Heart right ventricle (tissue), 16 donors: Measurements from ENCODE around the gene NTRK1. TPM values are rescaled to one million over a fixed set of nuclear protein-coding genes. Genes with fewer than 3 reads are reported as not detected.
A peak's percentile ranks its signal among the peaks of the same experiment; 100 is the strongest.

Experiments used
- ATAC-seq, 8 donors: fragments of 200-7000 bp; cut with Tn5 transposase; one replicate each; pipeline ENCODE4 v1.9.1; 2020; ENCODE audit warnings: mild to moderate bottlenecking in 8 of 8, moderate library complexity in 8 of 8, moderate number of reproducible peaks in 1 of 8
- DNase-seq, 2 donors: peaks; one replicate each; pipeline ENCODE4 v3.0.0-alpha.2; 2020
- H3K27ac ChIP-seq, 10 donors: fragments of 200-600 bp; sonication (generic) in 2 of 10; one replicate each; pipeline versions ENCODE4 v1.5.0 to v1.8.0; 2020 to 2022; ENCODE audit warnings: mild to moderate bottlenecking in 3 of 10
- H3K27me3 ChIP-seq, 7 donors: fragments of 200-600 bp; one replicate each; pipeline ENCODE4 v1.8.0; 2021 to 2022; ENCODE audit warnings: mild to moderate bottlenecking in 2 of 7
- H3K36me3 ChIP-seq, 9 donors: fragments of 200-600 bp; sonication (generic) in 1 of 9; one replicate each; pipeline versions ENCODE4 v1.5.0 to v1.8.0; 2020 to 2022; ENCODE audit warnings: mild to moderate bottlenecking in 2 of 9
- H3K4me1 ChIP-seq, 9 donors: fragments of 200-600 bp; sonication (generic) in 1 of 9; one replicate each; pipeline versions ENCODE4 v1.5.0 to v1.8.0; 2020 to 2022; ENCODE audit warnings: mild to moderate bottlenecking in 4 of 9
- H3K4me3 ChIP-seq, 10 donors: fragments of 200-600 bp; sonication (generic) in 2 of 10; one replicate each; pipeline versions ENCODE4 v1.5.0 to v1.8.0; 2020 to 2022; ENCODE audit warnings: mild to moderate bottlenecking in 7 of 10, moderate library complexity in 2 of 10
- H3K9me3 ChIP-seq, 11 donors: fragments of 200-600 bp in 10 of 11; sonication (generic) in 2 of 11; one replicate each; pipeline versions ENCODE4 v1.5.0 to v1.8.0; 2013 to 2022; ENCODE audit warnings: mild to moderate bottlenecking in 2 of 11, control low read depth in 1 of 11, moderate library complexity in 1 of 11
- CTCF ChIP-seq, 9 donors: fragments of 200-600 bp; sonication (generic) in 2 of 9; IDR thresholded peaks; one replicate each; pipeline versions ENCODE4 v1.5.0 to v1.8.0; 2021 to 2022; ENCODE audit warnings: antibody characterized with exemption in 9 of 9, mild to moderate bottlenecking in 5 of 9, moderate library complexity in 1 of 9
- WGBS, 2 donors: extraction: QIAGEN DNeasy Blood & Tissue Kit; methylation state at CpG; one replicate each; pipeline ENCODE4 v1.1.7; 2013; ENCODE audit warnings: inconsistent platforms in 1 of 2; 5-methylcytosine and 5-hydroxymethylcytosine counted together
- intact Hi-C, 10 donors: fragments of 100-400 bp; cut with DNase I; formaldehyde crosslinking; loops; one replicate each; pipeline versions ENCODE4 v1.11.1 to v1.14.2; 2022
- polyA plus RNA-seq, 2 donors: library from polyadenylated mRNA; stranded (reverse); fragments of 200-250 nt; gene quantifications; one replicate each; pipeline ENCODE4 v1.2.3, GENCODE V29; 2013
- total RNA-seq, 10 donors: library from RNA; stranded (reverse); fragmentation: NEBNext Ultra II Directional in 3 of 10; extraction: Animal tissue kit (Norgen Biotek cat#: 25700) in 3 of 10; gene quantifications; one replicate each; pipeline versions ENCODE4 v1.2.1 to v1.2.4, GENCODE V29; 2021 to 2023
- donor health status: Arrhythmogenic right ventricular cardiomyopathy.
- donor health status: ischemic (EF 13 %, LVEDD 7.1; RV severe dilation, severe dysfunction).
- donor health status: healthy with polysubstance abuse.
- donor health status: DM: no; HTN: yes; CAD: no.
- donor health status: DM: no; HTN: no; CAD: no.
- donor health status: ischemic (EF 25% LVEDD 6.9; RV normal size, moderate dysfunction).
- donor health status: ischemic (EF 25% LVEDD 5.7; RV mildly dilated, moderate dysfunction).
- donor health status: healthy.
- donor health status: DM: yes; HTN: yes; CAD: no.
- donor health status: Ischemic cardiomyopathy.
- donor health status: ischemic (EF 35%, LVEDD 5.7; RV mildly dilated, moderate dysfunction).
- donor health status: nonischemic (EF 11% LVEDD 7.7; RV severe dilation, severe dysfunction).
- donor health status: DM: yes; HTN: yes; CAD: no.
- donor health status: PGD.
- donor health status: ischemic (EF 29% LVEDD 5.4; RV normal size, mild dysfunction).
- donor health status: nonischemic (EF 23%, LVEDD 6.1; RV moderate dilation, normal function).

NTRK1 gene
- total and polyA plus RNA-seq, 12 donors: 0.15 to 3.7 (median 0.69) TPM

GRCh38 chr1:156913809-156914387 lies 53.2 kb downstream of the NTRK1 start:
- H3K4me1 ChIP-seq: peaks cover 0 to 16% (median 6%) of the 10 kb centered on the region in 9 donors
- H3K9me3 ChIP-seq: peaks cover 0 to 18% (median 0%) of the 10 kb centered on the region in 11 donors
- no peak for ATAC-seq
- no peak for DNase-seq
- peaks cover 0 to 89% (median 12%) of the 10 kb centered on the region in 9 donors for H3K36me3 ChIP-seq
- H3K4me3 ChIP-seq: no peak overlapping the region
- WGBS, 2 donors: 85 to 90% methylated on average over 13 of the region's 13 CpGs
- H3K27ac ChIP-seq: no peak overlapping the region
- peaks cover 0 to 15% (median 0%) of the 10 kb centered on the region in 7 donors for H3K27me3 ChIP-seq
- intact Hi-C loops: no loop called here
- TF ChIP-seq CTCF (IDR thresholded peaks at IDR 0.05): no peak

DNA sequence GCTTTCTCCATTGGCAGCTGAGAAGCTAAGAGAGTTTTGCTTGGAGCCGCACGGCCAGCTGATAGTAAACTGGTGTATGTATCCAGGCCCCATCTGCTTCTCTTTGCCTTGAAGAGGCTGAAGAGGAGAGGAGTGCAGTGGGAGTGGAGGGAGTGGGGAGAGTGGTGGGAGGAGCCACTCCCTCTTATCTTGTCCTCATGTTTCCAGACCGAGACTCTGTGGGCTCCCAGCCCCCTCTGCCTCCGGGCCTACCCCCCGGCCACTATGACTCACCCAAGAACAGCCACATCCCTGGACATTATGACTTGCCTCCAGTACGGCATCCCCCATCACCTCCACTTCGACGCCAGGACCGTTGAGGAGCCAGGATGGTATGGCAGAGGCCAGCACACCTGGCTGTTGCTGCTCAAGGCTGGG lies 53.8 kb downstream of the NTRK1 start:
- WGBS, 2 donors: 78 to 84% methylated on average over 9 of the region's 9 CpGs
- no peak for ATAC-seq
- peaks cover 0 to 13% (median 6%) of the 10 kb centered on the region in 9 donors for H3K4me1 ChIP-seq
- peaks cover 0 to 83% (median 12%) of the 10 kb centered on the region in 9 donors for H3K36me3 ChIP-seq
- TF ChIP-seq CTCF (IDR thresholded peaks at IDR 0.05): no peak
- no peak overlapping the region for H3K27ac ChIP-seq
- H3K9me3 ChIP-seq: peaks cover 0 to 18% (median 0%) of the 10 kb centered on the region in 11 donors
- no peak for DNase-seq
- peaks cover 0 to 13% (median 0%) of the 10 kb centered on the region in 7 donors for H3K27me3 ChIP-seq
- no peak overlapping the region for H3K4me3 ChIP-seq
- intact Hi-C loops: no loop called here

GRCh38 chr1:156920233-156921052 lies 59.8 kb downstream of the NTRK1 start, which contains the start of gene LRRC71:
LRRC71 (plus strand) TSS chr1:156920632; CDS start chr1:156920804, 172 bp downstream.
- Histone ChIP-seq H3K27ac (no peak within 1 kb of the TSS), H3K36me3 (peaks cover 0 to 29% (median 4%) of the 10 kb centered on the region in 9 donors), H3K4me1 (peaks cover 8 to 30% (median 22%) of the 10 kb centered on the region in 9 donors), H3K9me3 (peaks cover 0 to 18% (median 0%) of the 10 kb centered on the region in 11 donors), H3K27me3 (peaks cover 27 to 67% (median 51%) of the 10 kb centered on the region in 7 donors), H3K4me3 (peak within 1 kb of the TSS in 6 of 10 donors; percentile 23 to 35 (median 26))
- TF ChIP-seq CTCF (IDR thresholded peaks at IDR 0.05): peak; percentile 72 to 96 (median 93)
- DNase-seq: peak; percentile 82 to 90
- WGBS, 2 donors: 6 to 7% methylated on average over 71 of the region's 71 CpGs
- ATAC-seq: peak; percentile 93 to 97 (median 95)
- intact Hi-C loops: loop anchor here in 5 of 10 donors (1.0 to 10.0 kb wide), 8 partner anchors 28 to 236 kb away; partner anchors contain the start of genes ISG20L2 (in 1 of the 5), METTL25B (in 1 of the 5) and PEAR1 (in 1 of the 5)

DNA sequence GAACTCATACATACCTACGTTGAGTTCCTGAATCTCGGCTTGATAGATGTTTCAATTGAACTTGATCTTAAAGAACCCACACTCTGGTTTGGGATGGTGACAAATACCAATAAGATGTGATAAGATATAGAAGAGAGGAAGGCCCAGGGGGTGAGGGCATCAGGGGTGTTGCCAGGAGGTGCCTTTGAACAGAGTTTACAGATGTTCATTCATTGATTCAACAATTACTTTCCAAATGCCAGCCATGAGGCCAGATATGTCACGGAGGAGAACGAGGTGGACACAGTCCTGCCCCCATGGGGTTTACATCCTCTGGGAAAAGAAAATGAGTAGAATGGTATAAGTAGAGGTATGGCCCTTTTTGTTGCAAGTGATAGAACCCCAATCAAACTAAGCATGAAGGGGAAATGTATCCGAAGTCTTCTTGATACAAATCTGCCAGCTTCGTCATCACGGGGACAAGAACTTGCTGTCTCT lies 60.4 kb downstream of the NTRK1 start:
- DNase-seq (no peak), ATAC-seq (no peak)
- Histone ChIP-seq H3K9me3 (peaks cover 0 to 18% (median 0%) of the 10 kb centered on the region in 11 donors), H3K27ac (no peak overlapping the region), H3K4me1 (peaks cover 8 to 30% (median 24%) of the 10 kb centered on the region in 9 donors), H3K27me3 (peaks cover 27 to 71% (median 56%) of the 10 kb centered on the region in 7 donors), H3K36me3 (peaks cover 0 to 24% (median 4%) of the 10 kb centered on the region in 9 donors), H3K4me3 (peak overlapping the region in 1 of 10 donors; percentile 35)
- no peak for TF ChIP-seq CTCF (IDR thresholded peaks at IDR 0.05)
- 64 to 68% methylated on average over 7 of the region's 7 CpGs for WGBS, 2 donors
- intact Hi-C loops: loop anchor here in 5 of 10 donors (2.0 to 10.0 kb wide), 7 partner anchors 28 to 236 kb away; partner anchors contain the start of genes ISG20L2 (in 1 of the 5), METTL25B (in 1 of the 5) and PEAR1 (in 1 of the 5)
